Naive B cell (primary cell): Measurements from ENCODE around the gene PVALEF. TPM values are rescaled to one million over a fixed set of nuclear protein-coding genes. Genes with fewer than 3 reads are reported as not detected.

Source experiments
- ATAC-seq, 2 donors: fragments of 150-1000 bp; cut with Tn5 transposase; 2 replicates each; pipeline ENCODE4 v1.10.0; 2021; ENCODE audit warnings: low read depth in 2 of 2, mild to moderate bottlenecking in 2 of 2, moderate library complexity in 2 of 2
- DNase-seq: peaks from one replicate; pipeline ENCODE4 v3.0.0; 2022
- H3K27ac Mint-ChIP-seq, 6 donors: one replicate each; pipeline ENCODE4 v1.8.0; 2020 to 2022; ENCODE audit warnings: mild to moderate bottlenecking in 6 of 6, mixed read lengths in 6 of 6, moderate library complexity in 5 of 6, inconsistent platforms in 2 of 6
- H3K27me3 Mint-ChIP-seq, 3 donors: one replicate each; pipeline ENCODE4 v1.8.0; 2021 to 2022; ENCODE audit warnings: mixed read lengths in 3 of 3, mild to moderate bottlenecking in 1 of 3
- H3K36me3 Mint-ChIP-seq, 2 donors: one replicate each; pipeline ENCODE4 v1.8.0; 2020 to 2022; ENCODE audit warnings: mixed read lengths in 2 of 2, inconsistent platforms in 1 of 2, mild to moderate bottlenecking in 1 of 2
- H3K4me1 Mint-ChIP-seq, 3 donors: one replicate each; pipeline ENCODE4 v1.8.0; 2020 to 2022; ENCODE audit warnings: mixed read lengths in 3 of 3, inconsistent platforms in 1 of 3, mild to moderate bottlenecking in 1 of 3, moderate library complexity in 1 of 3
- H3K4me3 Mint-ChIP-seq, 8 donors: one replicate each; pipeline ENCODE4 v1.8.0; 2020 to 2022; ENCODE audit warnings: mild to moderate bottlenecking in 8 of 8, mixed read lengths in 8 of 8, moderate library complexity in 8 of 8, inconsistent platforms in 2 of 8
- H3K9me3 Mint-ChIP-seq, 7 donors: one replicate each; pipeline ENCODE4 v1.8.0; 2020 to 2022; ENCODE audit warnings: mixed read lengths in 7 of 7, mild to moderate bottlenecking in 5 of 7, inconsistent platforms in 2 of 7, moderate library complexity in 1 of 7
- polyA plus RNA-seq, 6 donors: library from polyadenylated mRNA; unstranded; fragments of 300-500 nt; fragmentation: Illumina TruSeq; gene quantifications; one replicate each; pipeline ENCODE4 v1.2.3, GENCODE V29; 2021; ENCODE audit warnings: low read depth in 6 of 6

PVALEF gene
- not detected for polyA plus RNA-seq

DNA sequence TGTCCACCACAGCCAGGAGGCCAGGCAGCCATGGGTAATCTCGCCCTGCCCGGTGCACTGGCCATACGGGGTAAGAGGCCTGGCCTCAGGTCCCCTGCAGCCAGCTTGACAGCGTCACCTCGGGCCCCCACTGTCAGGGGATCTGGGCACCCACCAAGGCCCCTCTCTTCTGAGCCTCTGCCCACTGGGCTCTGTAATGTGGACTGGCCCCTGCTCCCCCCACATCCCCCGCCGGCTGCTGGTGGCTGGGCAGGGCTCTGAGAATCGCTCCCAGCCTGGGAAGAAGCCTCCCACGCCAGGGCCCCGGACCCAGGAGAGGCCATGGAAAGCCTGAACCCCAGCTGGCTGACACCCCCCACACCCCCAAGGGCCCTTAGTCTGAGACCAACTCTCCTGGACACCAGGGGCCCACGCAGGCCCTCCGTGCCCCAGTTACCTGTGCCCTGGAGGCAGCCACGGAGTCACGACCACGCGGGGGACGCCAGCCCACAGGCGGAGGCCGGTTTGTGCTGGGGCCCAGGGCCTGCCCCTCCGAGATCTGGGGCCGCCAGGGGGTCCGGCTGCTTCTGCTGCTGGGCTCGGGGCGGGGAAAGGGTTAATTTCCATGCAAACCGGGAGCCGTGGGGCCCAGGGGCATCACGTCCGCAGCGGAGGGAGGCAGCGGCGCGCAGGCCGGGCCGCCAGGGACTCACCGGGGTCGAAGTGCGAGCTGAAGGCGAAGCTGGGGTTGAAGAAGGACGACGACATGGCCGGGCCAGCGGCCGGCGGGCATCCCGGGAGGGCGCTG lies at the start of gene PVALEF:
PVALEF (plus strand) TSS at position 262 of the 787 bp plus-strand sequence. CDS start 15,720 bp downstream, outside the sequence.
- H3K36me3 Mint-ChIP-seq, result peaks cover 0 to 7% of the 10 kb centered on the region in 2 donors
- H3K4me1 Mint-ChIP-seq, result peaks cover 1 to 5% (median 4%) of the 10 kb centered on the region in 3 donors
- H3K27me3 Mint-ChIP-seq, result peaks cover 9 to 61% (median 41%) of the 10 kb centered on the region in 3 donors
- DNase-seq (no peak), ATAC-seq (peak in 1 of 2 donors; percentile 16)
- no peak within 1 kb of the TSS for H3K27ac Mint-ChIP-seq
- H3K4me3 Mint-ChIP-seq, result peak within 1 kb of the TSS in 7 of 8 donors; percentile 29 to 72 (median 51)
- H3K9me3 Mint-ChIP-seq, result no peaks in the 10 kb centered on the region

DNA sequence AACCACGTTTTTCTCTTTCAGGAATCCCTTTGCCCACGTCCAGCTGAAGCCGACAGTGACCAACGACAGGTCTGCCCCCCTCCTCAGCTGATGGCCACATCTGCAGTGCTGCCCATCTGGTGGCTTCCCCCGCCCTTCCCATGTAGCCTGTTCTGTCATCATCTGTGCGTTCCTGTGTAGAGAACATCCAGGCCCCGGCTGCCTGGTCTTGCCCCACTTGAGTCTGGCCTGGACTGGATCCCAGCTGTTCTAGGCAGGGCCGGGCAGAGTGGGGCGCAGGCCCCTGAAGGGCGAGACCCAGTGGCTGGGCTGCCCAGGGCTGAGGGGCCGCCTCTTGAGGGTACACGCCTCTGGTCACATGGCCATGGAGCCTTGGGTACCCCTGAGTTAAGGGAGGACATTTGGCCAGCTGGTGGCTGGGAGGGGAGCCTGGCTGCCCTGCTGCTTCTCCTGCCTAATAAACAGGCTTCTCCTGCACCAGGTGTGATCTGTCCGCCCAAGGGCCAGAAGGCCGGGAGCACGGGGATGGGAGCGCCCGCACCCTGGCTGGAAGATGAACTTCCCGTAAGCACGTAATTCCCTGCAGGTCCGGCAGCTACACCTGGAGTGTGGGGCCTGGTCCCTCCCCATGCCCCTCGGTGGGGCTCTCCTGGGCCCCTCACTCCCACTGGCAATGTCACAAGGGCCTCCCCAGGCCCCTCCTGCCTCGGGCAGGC lies 49.4 kb upstream of the PVALEF start:
- Mint-ChIP-seq H3K36me3 (no peaks in the 10 kb centered on the region), H3K9me3 (no peaks in the 10 kb centered on the region), H3K4me3 (no peak overlapping the region), H3K27ac (no peak overlapping the region), H3K4me1 (peaks cover 4 to 12% (median 11%) of the 10 kb centered on the region in 3 donors), H3K27me3 (peaks cover 0 to 18% (median 7%) of the 10 kb centered on the region in 3 donors)
- DNase-seq (no peak), ATAC-seq (no peak)

DNA sequence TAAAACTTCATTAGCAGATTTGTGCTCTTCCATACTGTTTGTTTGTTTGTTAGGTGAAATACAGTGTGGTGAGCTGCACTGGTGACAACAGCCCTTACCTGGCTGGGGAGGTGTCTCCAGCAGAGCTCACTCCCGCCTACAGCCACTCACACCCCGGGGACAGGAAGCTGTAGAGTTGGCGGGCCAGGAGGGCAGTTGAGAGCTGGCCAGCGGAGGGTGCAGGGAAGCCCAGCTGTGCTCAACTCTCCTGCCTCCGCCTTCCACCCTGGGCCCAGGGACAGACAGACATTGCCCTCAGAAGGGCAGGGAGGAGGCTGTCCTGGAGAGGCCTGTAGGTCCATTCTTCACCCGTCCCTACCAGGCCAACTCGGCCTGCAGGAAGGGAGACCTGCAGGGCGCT lies 48.6 kb upstream of the PVALEF start:
- ATAC-seq (no peak), DNase-seq (no peak)
- no peak overlapping the region for H3K27ac Mint-ChIP-seq
- H3K4me1 Mint-ChIP-seq, result peaks cover 4 to 12% (median 11%) of the 10 kb centered on the region in 3 donors
- H3K27me3 Mint-ChIP-seq, result peaks cover 0 to 18% (median 7%) of the 10 kb centered on the region in 3 donors
- H3K4me3 Mint-ChIP-seq, result no peak overlapping the region
- no peaks in the 10 kb centered on the region for H3K9me3 Mint-ChIP-seq
- no peaks in the 10 kb centered on the region for H3K36me3 Mint-ChIP-seq

DNA sequence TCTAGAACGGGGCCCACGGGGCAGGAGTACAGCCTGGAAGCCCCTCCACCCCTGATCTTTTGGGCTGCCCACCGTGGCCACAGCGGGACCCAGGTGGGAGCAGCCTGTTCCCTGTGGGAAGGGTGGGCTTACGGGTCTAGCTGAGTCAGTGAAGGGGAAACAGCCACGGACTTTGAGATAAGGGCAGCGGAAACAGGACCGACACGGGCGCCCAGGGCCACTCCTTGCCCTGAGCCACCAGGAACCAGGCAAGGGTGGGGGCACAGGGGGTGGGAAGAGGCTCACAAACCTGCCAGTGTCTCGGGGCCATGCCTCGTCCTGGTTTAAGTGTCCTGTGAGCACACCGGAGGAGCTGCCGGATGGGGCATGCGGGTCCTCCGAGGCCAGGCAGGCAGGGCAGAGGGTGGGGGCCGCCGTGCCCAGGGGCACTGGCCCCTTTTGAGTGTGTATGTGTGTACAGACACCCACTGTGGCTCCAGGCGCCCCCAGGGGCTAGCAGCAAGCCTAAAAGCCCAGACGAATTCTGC lies 47.6 kb upstream of the PVALEF start:
- peaks cover 0 to 18% (median 7%) of the 10 kb centered on the region in 3 donors for H3K27me3 Mint-ChIP-seq
- H3K9me3 Mint-ChIP-seq, result no peaks in the 10 kb centered on the region
- no peak for DNase-seq
- peak overlapping the region in 4 of 8 donors; percentile 37 to 73 (median 46) for H3K4me3 Mint-ChIP-seq
- no peak overlapping the region for H3K27ac Mint-ChIP-seq
- no peaks in the 10 kb centered on the region for H3K36me3 Mint-ChIP-seq
- ATAC-seq, result no peak
- peaks cover 4 to 12% (median 11%) of the 10 kb centered on the region in 3 donors for H3K4me1 Mint-ChIP-seq

DNA sequence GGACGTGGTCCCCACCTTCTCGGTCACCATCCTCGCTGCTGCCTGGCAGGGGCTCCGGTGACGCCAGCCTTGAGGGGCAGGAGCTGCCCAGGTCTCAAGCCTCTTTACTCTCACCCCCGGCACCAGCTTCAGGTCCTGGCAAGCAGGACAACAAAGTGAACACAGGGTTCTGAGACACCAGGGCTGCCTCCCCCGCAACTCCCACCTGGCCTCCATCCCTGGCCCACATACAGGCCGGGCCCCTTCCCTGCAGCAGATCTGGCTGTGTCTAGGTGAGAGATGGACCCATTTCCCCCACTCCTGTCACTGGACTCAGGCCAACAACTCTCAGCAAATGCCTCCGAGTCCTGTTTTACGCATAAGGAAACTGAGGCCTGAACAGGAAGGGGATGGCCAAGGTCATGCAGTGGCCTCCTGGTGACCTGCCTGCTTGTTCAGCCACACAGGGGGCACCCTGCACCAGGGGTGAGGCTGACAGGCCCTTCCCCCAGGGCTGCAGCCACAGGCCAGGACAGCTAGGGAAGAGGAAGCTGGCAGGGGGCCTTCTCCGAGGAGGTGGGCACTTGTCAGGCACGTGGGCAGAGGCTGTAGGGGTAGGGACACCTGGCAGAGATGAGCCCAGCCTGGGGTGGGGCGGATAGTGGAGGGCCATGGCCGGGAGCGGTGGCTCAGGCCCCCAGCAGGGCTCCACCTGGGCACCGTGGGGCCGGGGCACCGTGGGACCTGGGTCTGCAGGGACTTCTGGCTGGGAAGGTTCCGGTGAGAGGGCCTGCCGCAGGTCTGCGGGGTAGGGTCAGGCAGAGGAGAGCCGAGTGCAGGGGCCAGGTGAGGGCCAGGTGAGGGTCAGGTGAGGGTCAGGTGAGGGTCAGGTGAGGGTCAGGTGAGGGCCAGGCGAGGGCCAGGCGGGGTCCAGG lies 46.7 kb upstream of the PVALEF start:
- Mint-ChIP-seq H3K27me3 (peaks cover 0 to 18% (median 7%) of the 10 kb centered on the region in 3 donors), H3K4me1 (peaks cover 4 to 12% (median 11%) of the 10 kb centered on the region in 3 donors), H3K36me3 (no peaks in the 10 kb centered on the region), H3K27ac (peak overlapping the region in 4 of 6 donors; percentile 64 to 88 (median 72)), H3K4me3 (peak overlapping the region in 6 of 8 donors; percentile 29 to 81 (median 69)), H3K9me3 (no peaks in the 10 kb centered on the region)
- DNase-seq (no peak), ATAC-seq (no peak)

DNA sequence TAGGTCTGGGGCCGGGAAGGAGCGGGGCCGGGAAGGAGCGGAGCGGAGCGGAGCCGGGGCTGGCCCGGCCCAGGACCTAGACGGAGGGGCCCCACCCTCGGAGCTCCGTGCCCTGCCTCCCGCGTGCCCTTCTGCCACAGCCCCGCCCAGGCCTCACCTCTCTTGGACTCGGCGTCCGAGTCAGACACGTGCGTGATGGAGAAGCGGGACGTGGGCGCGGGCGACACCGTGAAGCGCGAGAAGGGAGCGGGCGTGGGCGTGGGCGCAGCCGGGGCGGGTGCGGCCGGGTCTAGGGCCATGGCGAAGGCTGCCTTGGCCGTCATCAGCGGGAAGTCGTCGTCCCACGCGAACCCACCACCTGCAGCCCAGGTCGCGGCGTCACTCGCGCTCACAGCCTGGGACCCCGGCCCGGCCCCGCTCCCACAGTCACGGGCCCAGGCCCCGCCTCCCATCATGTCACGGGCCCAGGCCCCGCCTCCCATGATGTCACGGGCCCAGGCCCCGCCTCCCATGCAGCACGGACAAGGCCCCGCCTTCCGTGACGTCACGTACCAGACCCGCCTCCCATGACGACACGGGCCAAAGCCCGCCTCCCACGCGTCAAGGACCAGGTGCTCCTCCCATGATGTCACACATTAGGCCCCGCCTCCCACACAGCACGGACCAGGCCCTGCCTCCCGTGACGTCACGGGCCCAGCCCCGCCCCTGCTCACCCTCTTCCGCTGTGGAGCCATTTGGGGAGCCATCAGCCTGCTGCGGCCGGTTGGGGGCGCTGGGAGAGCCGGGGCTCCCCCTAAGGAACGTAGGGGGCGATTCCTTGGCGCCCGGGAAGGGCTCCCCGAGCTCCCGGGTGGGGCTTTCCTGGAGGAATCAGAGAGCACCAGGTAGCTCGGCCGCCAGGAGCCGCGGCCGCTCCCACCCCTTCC lies 45.8 kb upstream of the PVALEF start:
- H3K4me3 Mint-ChIP-seq, result peak overlapping the region in 5 of 8 donors; percentile 29 to 81 (median 67)
- DNase-seq, result peak; percentile 72
- ATAC-seq, result peak; percentile 75 to 78
- no peaks in the 10 kb centered on the region for H3K36me3 Mint-ChIP-seq
- no peaks in the 10 kb centered on the region for H3K9me3 Mint-ChIP-seq
- peak overlapping the region; percentile 37 to 98 (median 88) for H3K27ac Mint-ChIP-seq
- peaks cover 4 to 12% (median 11%) of the 10 kb centered on the region in 3 donors for H3K4me1 Mint-ChIP-seq
- H3K27me3 Mint-ChIP-seq, result peaks cover 0 to 18% (median 7%) of the 10 kb centered on the region in 3 donors

DNA sequence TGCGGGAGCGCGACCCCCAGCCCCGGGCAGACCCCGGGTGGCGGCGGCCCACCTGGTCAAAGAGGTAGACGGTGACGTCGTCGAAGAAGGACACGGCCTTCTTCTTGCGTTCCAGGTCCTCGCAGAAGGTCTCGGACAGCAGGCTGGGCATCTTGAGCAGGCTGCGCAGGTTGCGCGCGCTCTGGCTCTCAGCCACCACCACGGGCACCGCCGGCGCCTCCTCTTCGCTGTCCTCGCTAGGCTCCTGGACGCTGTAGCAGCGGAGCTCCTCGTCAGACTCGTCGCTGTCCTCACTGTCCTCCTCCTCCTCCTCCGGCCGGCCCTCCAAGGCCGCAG lies 45.2 kb upstream of the PVALEF start:
- Mint-ChIP-seq H3K27me3 (peaks cover 0 to 13% (median 7%) of the 10 kb centered on the region in 3 donors), H3K4me3 (no peak overlapping the region), H3K27ac (peak overlapping the region in 1 of 6 donors; percentile 88), H3K4me1 (peaks cover 4 to 12% (median 11%) of the 10 kb centered on the region in 3 donors), H3K9me3 (no peaks in the 10 kb centered on the region), H3K36me3 (no peaks in the 10 kb centered on the region)
- ATAC-seq, result no peak
- no peak for DNase-seq

DNA sequence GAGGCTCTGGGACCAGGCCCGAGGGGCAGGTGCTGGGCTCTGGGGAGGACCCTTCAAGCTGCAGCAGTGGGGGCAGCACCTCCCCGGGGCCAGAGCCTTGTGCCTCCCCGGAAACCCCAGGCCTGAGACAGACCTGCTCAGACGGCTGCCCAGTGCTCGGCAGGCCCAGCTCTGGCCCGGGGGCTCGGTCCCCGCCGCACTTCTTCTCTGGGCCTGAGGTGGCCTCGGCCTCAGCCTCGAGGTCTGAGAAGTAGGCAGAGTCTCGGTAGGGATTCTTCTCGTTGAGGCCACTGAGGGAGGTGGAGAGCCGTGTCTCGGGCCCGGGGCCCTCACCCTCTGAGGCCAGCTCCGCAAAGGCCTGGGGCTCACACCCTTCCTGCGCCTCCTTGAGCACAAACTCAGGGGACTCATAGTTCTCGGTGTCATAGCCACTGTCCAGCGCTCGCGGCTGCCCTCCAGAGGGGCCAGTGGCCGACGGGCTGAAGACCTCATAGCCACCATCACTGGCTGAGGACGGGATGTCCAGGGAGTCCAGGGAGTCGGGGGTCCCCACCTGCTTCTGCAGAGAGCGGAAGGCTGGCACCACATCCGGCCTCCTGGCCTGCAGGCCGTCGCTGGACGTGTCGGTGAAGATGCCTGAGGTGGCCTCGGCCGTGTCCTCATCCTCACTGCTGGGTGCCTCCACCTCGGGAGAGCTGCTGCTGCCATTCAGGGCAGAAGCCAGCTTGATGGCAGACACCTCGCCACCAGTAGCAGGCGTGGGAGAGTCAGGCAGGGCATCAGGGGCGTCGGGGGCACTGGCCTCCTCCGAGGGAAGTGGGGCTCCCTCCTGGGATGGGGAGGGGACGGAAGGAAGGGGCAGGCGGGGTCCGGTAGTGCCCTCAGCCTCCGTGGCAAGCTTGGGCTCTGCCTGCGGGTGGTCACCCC lies 44.3 kb upstream of the PVALEF start:
- H3K27ac Mint-ChIP-seq, result peak overlapping the region in 1 of 6 donors; percentile 70
- no peaks in the 10 kb centered on the region for H3K36me3 Mint-ChIP-seq
- peaks cover 0 to 10% (median 7%) of the 10 kb centered on the region in 3 donors for H3K27me3 Mint-ChIP-seq
- peaks cover 4 to 12% (median 11%) of the 10 kb centered on the region in 3 donors for H3K4me1 Mint-ChIP-seq
- DNase-seq (no peak), ATAC-seq (no peak)
- H3K4me3 Mint-ChIP-seq, result no peak overlapping the region
- no peaks in the 10 kb centered on the region for H3K9me3 Mint-ChIP-seq

DNA sequence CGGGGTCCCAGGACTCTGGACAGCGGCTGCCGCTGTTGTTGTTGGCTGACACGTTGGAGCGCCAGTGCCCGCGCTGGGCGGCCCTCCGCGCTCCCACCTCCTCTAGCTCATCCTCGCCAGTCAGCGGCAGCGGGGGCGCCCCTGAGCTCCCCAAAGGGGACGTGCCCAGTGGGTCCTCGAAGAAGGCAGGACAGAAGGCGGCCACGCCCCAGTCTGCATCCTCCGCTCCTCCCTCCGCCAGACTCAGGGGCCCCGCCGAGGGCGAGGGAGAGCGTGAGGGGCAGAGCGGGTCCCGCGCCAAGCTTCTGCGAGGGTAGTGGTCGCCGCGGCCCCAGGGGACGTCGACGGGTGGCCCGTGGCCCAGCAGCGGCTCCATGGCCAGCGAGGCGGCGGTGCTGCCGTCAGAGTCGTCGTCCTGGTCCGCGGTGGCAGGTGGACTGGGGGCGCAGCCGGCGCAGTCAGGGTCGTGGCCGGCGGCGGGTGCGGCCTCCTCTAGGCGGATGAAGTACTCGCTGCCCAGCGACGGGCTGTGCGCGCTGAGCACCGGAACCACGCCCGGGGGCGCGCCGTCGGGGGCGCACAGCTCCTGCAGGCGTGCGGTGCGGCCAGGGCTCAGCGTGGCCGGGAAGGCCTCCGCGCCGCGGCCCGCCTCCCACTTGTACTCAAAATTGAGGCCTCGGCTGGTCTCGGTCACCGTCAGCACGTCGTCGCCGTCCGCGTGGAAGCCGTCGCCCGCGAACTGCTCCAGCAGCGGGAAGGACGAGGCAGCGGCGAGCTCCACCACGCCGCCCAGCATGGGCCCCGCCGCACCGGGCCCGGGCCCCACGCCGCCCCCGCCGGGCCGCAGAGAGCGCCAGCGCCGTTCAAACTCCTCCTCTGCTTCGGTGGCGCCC lies 43.2 kb upstream of the PVALEF start:
- no peaks in the 10 kb centered on the region for H3K9me3 Mint-ChIP-seq
- peaks cover 0 to 7% (median 6%) of the 10 kb centered on the region in 3 donors for H3K27me3 Mint-ChIP-seq
- no peak overlapping the region for H3K4me3 Mint-ChIP-seq
- peaks cover 4 to 12% (median 11%) of the 10 kb centered on the region in 3 donors for H3K4me1 Mint-ChIP-seq
- H3K27ac Mint-ChIP-seq, result no peak overlapping the region
- no peaks in the 10 kb centered on the region for H3K36me3 Mint-ChIP-seq
- ATAC-seq (no peak), DNase-seq (no peak)
